Stimulated activated CD4-positive, alpha-beta T cell treated with anti-CD3 and anti-CD28 coated beads, Interleukin-15, amount 100 ng/mL, for 48 hours (primary cell): Measurements from ENCODE around the gene PYROXD2.

ENCODE experiments used
- DNase-seq, 2 donors: peaks; one replicate each; pipeline ENCODE4 v3.0.0-alpha.2; 2020; ENCODE audit warnings: low read depth in 2 of 2

The PYROXD2 gene

GRCh38 chr10:98415731-98416119 is 743 bp upstream of the PYROXD2 start:
- no peak for DNase-seq

GRCh38 chr10:98414578-98414931 is 427 bp downstream of the PYROXD2 start:
- DNase-seq, result no peak

GRCh38 chr10:98411768-98412167 is 3.2 kb downstream of the PYROXD2 start:
- DNase-seq, result no peak

GRCh38 chr10:98411166-98411565 is 3.8 kb downstream of the PYROXD2 start:
- DNase-seq, result no peak

GRCh38 chr10:98410759-98411158 is 4.2 kb downstream of the PYROXD2 start:
- no peak for DNase-seq

GRCh38 chr10:98410135-98410743 is 4.7 kb downstream of the PYROXD2 start:
- DNase-seq, result no peak

GRCh38 chr10:98408799-98409198 is 6.2 kb downstream of the PYROXD2 start:
- DNase-seq, result no peak

- DNase-seq, result no peak
These were observed 7.2 kb downstream of the PYROXD2 start for GRCh38 chr10:98407744-98408241.

GRCh38 chr10:98407017-98407743 is 7.8 kb downstream of the PYROXD2 start:
- DNase-seq, result no peak

- no peak for DNase-seq
These were observed 9.6 kb downstream of the PYROXD2 start for GRCh38 chr10:98405422-98405821.

- DNase-seq, result no peak
These were observed 10.2 kb downstream of the PYROXD2 start for GRCh38 chr10:98404571-98405359.

- DNase-seq, result no peak
These were observed 11.0 kb downstream of the PYROXD2 start for GRCh38 chr10:98403812-98404504.

- DNase-seq, result no peak
These were observed 11.9 kb downstream of the PYROXD2 start for GRCh38 chr10:98402931-98403718.

GRCh38 chr10:98402478-98402877 is 12.5 kb downstream of the PYROXD2 start:
- DNase-seq, result no peak

- DNase-seq, result no peak
These were observed 14.5 kb downstream of the PYROXD2 start for GRCh38 chr10:98400482-98400881.

- DNase-seq, result no peak
These were observed 15.2 kb downstream of the PYROXD2 start for GRCh38 chr10:98399784-98400183.

GRCh38 chr10:98397089-98397600 is 17.8 kb downstream of the PYROXD2 start:
- no peak for DNase-seq

- DNase-seq, result no peak
These were observed 18.6 kb downstream of the PYROXD2 start for GRCh38 chr10:98396096-98397063.

GRCh38 chr10:98394851-98395440 is 20.0 kb downstream of the PYROXD2 start:
- DNase-seq, result no peak
